ENCODE measurements around the gene ZSCAN9.
A peak's percentile ranks its signal among the peaks of the same experiment; 100 is the strongest.

ZSCAN9 gene

DNA sequence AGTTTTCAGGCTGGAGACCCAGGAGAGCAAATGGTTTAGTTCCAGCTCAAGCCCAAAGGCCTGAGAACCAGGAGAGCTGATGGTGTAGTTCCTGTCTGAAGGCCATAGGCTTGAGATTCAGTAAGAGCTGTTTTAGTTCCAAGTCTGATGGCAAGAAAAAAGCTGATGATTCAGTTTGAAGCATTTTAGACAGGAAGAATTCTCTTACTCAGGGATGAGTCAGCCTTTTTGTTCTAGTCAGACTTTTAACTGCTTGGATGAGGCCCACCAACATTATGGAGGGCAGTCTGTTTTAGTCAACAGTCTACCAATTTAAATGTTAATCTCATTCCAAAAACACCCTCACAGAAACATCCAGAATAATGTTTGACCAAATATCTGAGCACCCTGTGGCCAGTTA, 44.4 kb downstream of the ZSCAN9 start:
- peak; percentile 87 for DNase-seq

DNA sequence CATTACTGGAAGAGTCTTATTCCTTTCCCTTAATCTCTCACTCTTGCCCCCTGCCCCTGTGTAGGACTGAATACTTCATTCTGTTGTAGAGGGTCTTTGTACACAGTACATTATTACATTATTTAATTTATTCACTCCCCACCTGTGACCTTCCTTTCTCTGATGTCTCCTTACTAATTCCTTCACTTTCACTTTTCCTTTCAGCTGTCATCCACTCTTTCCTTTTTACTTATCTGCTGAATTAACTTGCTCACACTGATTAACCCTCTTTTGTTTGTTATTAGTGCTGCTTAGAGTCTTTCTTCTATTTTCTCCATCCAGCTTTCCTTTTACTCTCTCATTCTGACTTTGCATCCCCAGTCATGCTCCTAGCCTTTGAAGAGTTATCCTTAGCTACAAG, 49.8 kb downstream of the ZSCAN9 start:
- DNase-seq: no peak

DNA sequence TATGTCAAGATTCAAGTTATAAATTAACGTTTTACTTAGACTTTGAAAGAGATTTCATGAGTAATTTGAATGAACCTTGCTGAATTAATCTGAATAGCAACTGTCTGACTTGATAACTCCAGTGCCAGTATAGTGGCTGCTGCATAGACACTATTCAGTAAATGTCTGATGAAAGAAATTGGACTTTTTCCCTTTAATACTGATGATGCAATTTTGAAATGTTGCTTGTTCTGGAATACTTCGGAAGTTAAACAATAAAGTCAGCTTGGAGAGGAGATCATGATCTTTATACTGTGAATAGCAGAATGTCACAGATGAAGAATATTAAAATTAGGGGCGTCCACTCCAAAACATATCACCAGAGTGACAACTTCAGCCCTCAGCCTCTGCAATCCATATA, 52.7 kb downstream of the ZSCAN9 start:
- DNase-seq: no peak

DNA sequence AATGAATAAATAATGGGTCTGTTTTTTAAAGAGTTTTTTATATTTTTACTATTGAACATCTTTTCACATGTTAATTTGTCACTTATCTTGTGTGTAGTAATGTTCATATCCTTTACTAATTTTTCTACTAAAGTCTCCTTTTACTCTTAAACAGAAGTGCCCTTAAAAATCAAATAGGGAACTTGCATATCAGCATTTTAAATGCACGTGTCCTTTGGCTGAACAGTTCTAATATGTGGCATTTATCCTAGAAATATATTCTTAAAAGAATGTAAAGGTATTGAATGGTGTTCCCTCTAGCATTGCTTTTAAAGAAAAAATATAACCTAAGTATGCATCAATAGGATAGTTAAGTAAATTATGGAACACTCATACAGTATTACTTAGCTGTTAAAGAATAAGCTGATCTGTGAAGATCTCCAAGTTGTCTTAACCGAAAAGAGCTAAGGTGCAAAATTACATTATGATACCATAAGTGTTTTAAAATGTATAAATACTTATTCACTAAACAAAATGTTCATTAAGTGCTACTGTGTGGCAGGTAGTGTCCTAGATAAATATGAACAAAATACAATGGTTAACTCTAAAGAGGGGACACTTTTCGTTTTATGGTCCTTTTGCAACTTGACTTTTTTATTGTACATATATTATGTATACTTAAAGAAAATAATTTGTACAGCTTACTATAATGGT, 55.7 kb downstream of the ZSCAN9 start:
- no peak for DNase-seq

DNA sequence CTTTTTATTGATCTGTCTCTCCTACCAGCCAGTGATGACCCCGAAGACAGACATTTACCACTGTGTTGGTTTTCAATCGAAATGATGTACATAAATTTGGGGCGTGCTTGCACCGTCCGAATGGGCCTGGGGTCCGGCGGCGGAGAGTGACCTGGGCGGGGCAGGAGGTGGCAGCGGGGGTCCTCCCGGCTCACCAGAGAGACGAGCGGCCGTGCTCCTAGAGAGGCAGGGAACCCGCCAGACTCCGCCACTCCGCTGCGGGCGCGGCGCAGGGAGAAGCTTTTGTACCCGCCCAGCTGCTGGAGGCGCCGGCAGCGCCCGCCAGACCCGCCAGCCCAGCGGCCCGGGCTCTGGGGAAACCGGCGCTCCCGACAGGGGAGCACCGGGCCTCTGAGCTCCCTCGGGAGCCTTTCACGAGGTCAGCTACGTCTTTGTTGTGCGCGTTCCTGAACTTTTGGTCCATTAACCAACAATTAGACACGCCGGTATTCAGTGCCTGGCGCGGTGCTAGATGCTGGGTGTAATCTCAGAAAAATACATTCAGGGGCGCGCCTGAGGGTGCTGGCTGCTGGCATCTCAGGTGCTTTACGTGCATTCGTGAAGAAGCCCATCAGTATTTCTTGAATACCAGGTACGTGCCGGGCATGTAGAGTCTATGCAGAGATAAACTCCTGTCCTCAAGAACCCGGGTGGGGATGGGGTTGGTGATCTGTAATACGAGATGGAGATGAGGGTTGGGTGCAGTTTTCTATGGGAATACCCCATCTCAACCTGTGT, 56.4 kb downstream of the ZSCAN9 start, which contains the start of gene PGBD1:
PGBD1 (plus strand) TSS at position 285 of the 777 bp plus-strand sequence. CDS start 2,242 bp downstream, outside the sequence.
- DNase-seq: peak; percentile 77

DNA sequence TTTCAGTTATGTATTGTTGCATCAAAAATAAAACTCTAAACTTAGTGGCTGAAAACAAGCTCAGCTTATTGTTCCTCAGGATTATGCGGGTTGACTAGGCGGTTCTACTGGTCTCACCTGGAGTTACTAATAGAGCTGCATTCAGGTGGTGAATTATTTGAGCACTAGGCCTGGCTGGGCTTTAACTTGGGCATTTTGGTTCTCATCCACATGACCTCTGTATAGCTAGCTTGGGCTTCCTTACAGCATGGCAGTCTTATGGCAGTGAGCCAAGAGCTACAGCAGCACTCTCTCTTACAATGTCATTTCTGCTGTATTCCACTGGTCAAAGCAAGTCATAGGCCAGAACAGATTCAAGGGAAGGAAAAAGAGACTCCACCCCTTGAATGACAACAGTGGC, 57.9 kb downstream of the ZSCAN9 start:
- DNase-seq: no peak

Measured in fibroblast of skin of right quadriceps (primary cell).